Nephron progenitor cell (in vitro differentiated cells): ENCODE data around the gene MMRN2.
A peak's percentile ranks its signal among the peaks of the same experiment; 100 is the strongest.

Experiments
- DNase-seq: peaks from one replicate; pipeline ENCODE4 v3.0.0; 2021
- H3K27ac Mint-ChIP-seq: 2 replicates; pipeline ENCODE4 v1.8.0; 2021; ENCODE audit warnings: mild to moderate bottlenecking, moderate library complexity, mixed read lengths
- H3K27me3 Mint-ChIP-seq: 2 replicates; pipeline ENCODE4 v1.8.0; 2021; ENCODE audit warnings: mild to moderate bottlenecking, low read depth, mixed read lengths; ENCODE audit not compliant: poor library complexity
- H3K36me3 Mint-ChIP-seq: 2 replicates; pipeline ENCODE4 v1.8.0; 2021; ENCODE audit warnings: low read depth, mixed read lengths
- H3K4me1 Mint-ChIP-seq: 2 replicates; pipeline ENCODE4 v1.8.0; 2021; ENCODE audit warnings: mixed read lengths
- H3K4me3 Mint-ChIP-seq: 2 replicates; pipeline ENCODE4 v1.8.0; 2021; ENCODE audit warnings: mild to moderate bottlenecking, moderate library complexity, mixed read lengths
- H3K9me3 Mint-ChIP-seq: 2 replicates; pipeline ENCODE4 v1.8.0; 2021; ENCODE audit warnings: mild to moderate bottlenecking, moderate library complexity, mixed read lengths
- TF ChIP-seq, protein P1 (sequence below): fragments of 200-600 bp; sonication (generic); IDR thresholded peaks from 2 replicates; pipeline ENCODE4 v1.5.0; 2021; ENCODE audit warnings: antibody characterized with exemption

Gene MMRN2

DNA sequence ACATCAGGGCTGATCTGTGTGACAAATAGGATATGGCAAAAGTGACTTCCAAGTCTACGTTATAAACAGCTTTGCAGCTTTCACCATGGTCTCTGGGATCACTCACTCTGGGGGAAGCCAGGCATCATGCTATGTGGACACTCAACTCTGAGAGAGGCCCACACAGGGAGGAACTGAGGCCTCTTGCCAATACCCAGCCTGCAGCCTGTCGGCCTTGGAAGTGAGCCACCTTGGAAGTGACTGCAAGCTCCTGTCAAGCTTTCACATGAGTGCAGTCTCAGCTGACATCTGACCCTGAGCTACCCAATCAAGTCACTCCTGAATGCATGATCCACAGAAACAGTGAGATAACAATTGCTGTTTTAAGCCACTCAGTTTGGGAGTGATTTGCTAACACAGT lies 56.5 kb downstream of the MMRN2 start:
- H3K4me3 Mint-ChIP-seq, result no peak overlapping the region
- DNase-seq, result no peak
- no peaks in the 10 kb centered on the region for H3K27me3 Mint-ChIP-seq
- H3K4me1 Mint-ChIP-seq, result peaks cover 13% of the 10 kb centered on the region
- H3K9me3 Mint-ChIP-seq, result peaks cover 18% of the 10 kb centered on the region
- H3K36me3 Mint-ChIP-seq, result peaks cover 62% of the 10 kb centered on the region
- TF ChIP-seq, protein P1, sequence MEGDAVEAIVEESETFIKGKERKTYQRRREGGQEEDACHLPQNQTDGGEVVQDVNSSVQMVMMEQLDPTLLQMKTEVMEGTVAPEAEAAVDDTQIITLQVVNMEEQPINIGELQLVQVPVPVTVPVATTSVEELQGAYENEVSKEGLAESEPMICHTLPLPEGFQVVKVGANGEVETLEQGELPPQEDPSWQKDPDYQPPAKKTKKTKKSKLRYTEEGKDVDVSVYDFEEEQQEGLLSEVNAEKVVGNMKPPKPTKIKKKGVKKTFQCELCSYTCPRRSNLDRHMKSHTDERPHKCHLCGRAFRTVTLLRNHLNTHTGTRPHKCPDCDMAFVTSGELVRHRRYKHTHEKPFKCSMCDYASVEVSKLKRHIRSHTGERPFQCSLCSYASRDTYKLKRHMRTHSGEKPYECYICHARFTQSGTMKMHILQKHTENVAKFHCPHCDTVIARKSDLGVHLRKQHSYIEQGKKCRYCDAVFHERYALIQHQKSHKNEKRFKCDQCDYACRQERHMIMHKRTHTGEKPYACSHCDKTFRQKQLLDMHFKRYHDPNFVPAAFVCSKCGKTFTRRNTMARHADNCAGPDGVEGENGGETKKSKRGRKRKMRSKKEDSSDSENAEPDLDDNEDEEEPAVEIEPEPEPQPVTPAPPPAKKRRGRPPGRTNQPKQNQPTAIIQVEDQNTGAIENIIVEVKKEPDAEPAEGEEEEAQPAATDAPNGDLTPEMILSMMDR, result no peak
- no peak overlapping the region for H3K27ac Mint-ChIP-seq

DNA sequence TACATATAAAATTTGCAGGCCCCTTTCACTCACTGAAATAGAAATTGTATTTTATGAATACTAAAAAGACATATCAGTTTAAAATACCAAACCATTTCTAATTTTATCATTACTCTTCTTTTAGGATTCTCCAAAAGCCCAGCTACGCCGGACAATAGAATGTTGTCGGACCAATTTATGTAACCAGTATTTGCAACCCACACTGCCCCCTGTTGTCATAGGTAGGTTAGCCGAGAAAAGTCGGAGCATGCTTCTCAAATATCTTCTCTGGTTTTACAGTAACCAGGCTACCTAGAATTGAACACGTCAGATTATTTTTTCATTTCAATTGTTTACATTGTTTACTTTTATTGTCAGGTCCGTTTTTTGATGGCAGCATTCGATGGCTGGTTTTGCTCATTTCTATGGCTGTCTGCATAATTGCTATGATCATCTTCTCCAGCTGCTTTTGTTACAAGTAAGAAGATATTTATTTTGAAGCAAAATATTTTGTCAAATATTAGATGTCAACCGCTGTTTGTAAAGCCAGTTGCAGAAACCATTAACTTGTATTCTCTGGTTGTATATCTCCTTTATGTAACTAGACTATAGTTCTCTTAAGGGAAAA lies 57.6 kb downstream of the MMRN2 start:
- Mint-ChIP-seq H3K9me3 (peaks cover 9% of the 10 kb centered on the region), H3K27me3 (no peaks in the 10 kb centered on the region), H3K4me3 (no peak overlapping the region), H3K36me3 (peaks cover 60% of the 10 kb centered on the region), H3K27ac (no peak overlapping the region), H3K4me1 (peaks cover 13% of the 10 kb centered on the region)
- DNase-seq, result peak; percentile 59
- TF ChIP-seq, protein P1, result peak; percentile 64

DNA sequence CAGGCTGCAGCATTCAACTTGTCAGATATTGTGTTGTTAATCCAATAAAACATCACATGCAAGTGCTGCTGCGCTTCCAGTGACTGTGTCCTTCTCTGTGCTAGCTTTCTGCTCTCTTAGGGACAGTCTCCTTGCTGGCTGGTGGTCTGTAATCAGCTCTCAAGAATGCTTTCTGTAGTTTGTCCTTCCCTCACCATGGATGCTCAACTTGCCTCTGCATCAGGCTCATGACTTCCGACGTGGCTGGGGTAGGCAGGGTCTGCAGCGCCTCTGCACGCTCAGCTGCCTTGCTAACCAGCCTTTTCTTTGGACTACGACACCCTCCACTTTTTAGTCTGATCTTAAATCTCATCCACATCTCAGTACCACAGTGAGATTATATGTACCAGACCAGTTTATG lies 58.3 kb downstream of the MMRN2 start:
- peak; percentile 14 for DNase-seq
- peaks cover 13% of the 10 kb centered on the region for H3K4me1 Mint-ChIP-seq
- H3K4me3 Mint-ChIP-seq, result no peak overlapping the region
- H3K27me3 Mint-ChIP-seq, result no peaks in the 10 kb centered on the region
- TF ChIP-seq, protein P1, result no peak
- H3K36me3 Mint-ChIP-seq, result peaks cover 60% of the 10 kb centered on the region
- H3K27ac Mint-ChIP-seq, result peak overlapping the region; percentile 6
- peaks cover 7% of the 10 kb centered on the region for H3K9me3 Mint-ChIP-seq

DNA sequence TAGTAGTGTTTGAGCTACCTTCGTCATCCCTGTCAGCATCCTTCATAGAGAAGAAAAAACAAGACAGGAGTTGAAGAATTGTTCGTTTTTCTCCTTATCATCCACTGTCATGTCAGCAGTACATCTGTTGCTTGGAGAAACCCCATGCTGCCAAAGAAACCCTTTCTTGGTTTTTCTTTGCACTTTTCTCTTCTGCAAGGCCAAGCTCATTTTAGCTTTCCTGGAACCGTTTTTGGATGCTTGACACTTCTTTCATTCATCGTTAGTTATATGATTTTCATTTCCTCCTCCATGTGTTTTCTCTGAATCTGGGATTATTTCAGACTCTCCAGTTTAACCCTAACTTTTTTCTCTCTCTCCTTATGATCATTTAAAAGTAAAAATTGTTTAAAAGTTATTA lies 58.9 kb downstream of the MMRN2 start:
- Mint-ChIP-seq H3K36me3 (peaks cover 60% of the 10 kb centered on the region), H3K27me3 (no peaks in the 10 kb centered on the region), H3K4me1 (peaks cover 13% of the 10 kb centered on the region), H3K4me3 (no peak overlapping the region), H3K9me3 (peaks cover 5% of the 10 kb centered on the region), H3K27ac (no peak overlapping the region)
- TF ChIP-seq, protein P1, result no peak
- DNase-seq, result no peak

DNA sequence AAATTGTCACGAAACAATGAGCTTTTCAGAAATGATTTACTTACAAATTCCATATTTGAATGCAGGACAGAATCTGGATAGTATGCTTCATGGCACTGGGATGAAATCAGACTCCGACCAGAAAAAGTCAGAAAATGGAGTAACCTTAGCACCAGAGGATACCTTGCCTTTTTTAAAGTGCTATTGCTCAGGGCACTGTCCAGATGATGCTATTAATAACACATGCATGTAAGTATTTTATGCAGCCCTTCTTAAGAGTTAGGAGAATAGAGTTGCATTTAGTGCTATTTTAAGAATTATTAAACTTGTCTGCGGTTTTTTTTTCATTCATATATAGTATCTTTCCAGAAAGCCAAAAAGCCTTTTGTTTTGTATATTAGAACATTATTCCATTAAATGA lies 67.4 kb downstream of the MMRN2 start:
- no peak for DNase-seq
- H3K9me3 Mint-ChIP-seq, result no peaks in the 10 kb centered on the region
- no peak overlapping the region for H3K27ac Mint-ChIP-seq
- H3K36me3 Mint-ChIP-seq, result peaks cover 62% of the 10 kb centered on the region
- TF ChIP-seq, protein P1, result no peak
- H3K4me3 Mint-ChIP-seq, result no peak overlapping the region
- no peaks in the 10 kb centered on the region for H3K4me1 Mint-ChIP-seq
- peaks cover 2% of the 10 kb centered on the region for H3K27me3 Mint-ChIP-seq

DNA sequence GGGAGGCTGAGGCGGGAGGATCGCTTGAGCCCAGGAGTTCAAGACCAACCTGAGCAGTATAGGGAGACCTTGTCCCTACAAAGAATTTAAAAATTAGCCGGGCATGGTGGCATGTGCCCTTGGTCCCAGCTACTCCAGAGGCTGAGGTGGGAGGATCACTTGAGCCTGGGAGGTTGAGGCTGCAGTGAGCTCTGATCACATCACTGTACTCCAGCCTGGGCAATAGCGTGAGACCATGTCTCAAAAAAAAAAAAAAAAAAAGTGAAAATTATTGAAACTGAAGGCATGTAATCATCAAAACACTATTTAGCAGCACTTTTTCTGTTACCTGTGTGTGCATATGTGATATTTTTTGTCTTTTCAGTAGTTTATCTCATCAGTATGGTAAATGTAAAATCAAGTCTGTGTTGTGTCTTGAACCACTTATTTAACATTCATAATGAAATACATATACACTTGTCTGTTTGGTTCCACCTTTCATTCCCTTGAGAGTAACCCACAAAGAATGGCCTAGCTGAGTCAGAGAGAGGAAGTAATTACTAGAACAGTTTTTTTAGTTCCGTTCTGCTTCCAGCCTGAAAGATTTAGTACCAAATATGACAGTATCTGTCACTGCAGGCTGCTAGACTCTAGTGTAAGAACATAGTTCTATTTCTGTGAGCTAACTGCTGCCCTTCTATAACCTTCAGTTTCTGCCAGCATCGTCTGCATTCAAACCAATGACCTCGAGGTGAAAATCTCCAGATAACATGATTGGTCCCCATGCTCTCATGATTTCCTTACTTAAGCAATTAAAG lies 68.6 kb downstream of the MMRN2 start:
- H3K4me3 Mint-ChIP-seq, result no peak overlapping the region
- H3K27me3 Mint-ChIP-seq, result peaks cover 2% of the 10 kb centered on the region
- DNase-seq, result no peak
- TF ChIP-seq, protein P1, result no peak
- no peaks in the 10 kb centered on the region for H3K9me3 Mint-ChIP-seq
- peaks cover 50% of the 10 kb centered on the region for H3K36me3 Mint-ChIP-seq
- no peaks in the 10 kb centered on the region for H3K4me1 Mint-ChIP-seq
- peak overlapping the region; percentile 31 for H3K27ac Mint-ChIP-seq
